Stimulated activated CD4-positive, alpha-beta T cell treated with anti-CD3 and anti-CD28 coated beads, TNF-alpha, amount 100 ng/mL, for 1 hour (primary cell): Measurements from ENCODE around the gene ADGRA3.

Experiments used
- DNase-seq, 3 donors: peaks; one replicate each; pipeline ENCODE4 v3.0.0-alpha.2; 2020; ENCODE audit warnings: low read depth in 3 of 3, low spot score in 1 of 3

ADGRA3 gene

GRCh38 chr4:22454216-22454838 is 61.5 kb downstream of the ADGRA3 start:
- no peak for DNase-seq

DNA sequence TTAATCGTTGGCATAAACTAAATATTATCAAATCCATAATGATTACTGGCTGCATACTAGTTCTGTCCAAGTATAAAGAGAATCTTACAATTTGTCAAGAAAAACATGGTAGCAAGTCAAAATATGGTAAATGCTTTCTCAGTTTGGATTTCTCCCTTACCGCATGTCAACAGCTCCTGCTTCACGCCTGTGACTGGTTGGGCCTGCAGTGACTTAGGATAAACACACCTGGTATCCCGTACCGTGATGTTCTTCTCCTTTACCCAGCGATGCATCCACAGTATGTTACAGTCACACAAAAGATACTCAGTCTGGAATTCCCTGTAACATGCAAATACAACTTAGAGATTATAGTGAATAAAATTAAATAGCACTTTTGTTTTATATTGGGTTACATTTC is 71.1 kb downstream of the ADGRA3 start:
- DNase-seq: no peak

DNA sequence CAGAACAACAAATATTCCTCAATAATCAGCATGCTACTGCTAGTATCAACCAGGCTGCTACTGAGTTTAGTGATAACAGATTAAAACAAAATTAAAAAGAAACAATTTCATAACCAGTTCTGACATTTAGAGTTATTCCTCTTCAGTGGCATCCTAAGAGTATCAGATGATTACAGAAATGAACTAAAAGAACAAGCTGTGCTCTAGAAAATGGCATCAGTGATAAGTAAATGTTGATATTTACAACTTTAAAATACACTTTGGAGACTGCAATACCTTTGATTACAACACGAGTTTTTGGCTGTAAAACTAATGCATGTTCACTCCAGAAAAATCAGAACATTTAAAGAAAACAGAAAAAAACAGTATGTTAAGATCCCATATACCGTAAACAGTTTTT is 72.9 kb downstream of the ADGRA3 start:
- DNase-seq: no peak

DNA sequence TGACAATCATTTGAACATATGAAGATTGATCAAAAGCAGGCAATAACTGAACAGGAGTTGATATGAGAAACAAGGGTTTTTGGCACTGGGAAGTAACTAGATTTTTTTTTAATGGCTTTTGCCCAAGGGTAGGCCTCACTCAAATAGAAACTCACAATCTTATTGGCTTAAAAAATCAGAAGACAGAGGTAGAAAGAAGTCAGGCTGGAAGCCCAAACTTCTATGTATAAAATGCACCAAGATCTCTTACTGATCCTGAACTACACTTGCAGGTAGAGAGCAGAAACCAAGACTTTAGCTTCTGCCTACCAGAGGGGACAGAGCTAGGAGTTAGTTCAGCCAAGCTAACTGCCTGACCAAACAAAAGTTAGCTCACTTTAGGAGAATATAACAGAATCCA is 74.9 kb downstream of the ADGRA3 start:
- DNase-seq: no peak

DNA sequence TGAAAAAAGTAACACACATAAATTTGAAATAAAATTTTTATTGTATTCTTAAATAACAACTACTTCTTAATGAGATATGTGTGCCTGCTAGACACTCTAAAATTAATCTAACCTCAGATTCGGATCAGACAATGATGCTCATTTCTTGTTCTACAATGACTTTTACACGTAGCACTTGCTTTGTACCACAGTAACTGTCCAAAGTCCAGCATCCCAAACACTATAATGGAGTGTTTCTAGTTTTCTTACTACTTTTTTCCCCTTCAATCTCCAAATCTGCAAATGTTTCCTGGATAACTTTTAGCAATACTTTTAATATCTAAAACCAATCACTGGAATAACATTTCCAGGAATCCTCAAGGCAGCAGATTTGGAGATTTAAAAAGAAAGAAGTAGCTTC is 75.9 kb downstream of the ADGRA3 start:
- no peak for DNase-seq

GRCh38 chr4:22435652-22436051 is 80.2 kb downstream of the ADGRA3 start:
- DNase-seq: no peak

DNA sequence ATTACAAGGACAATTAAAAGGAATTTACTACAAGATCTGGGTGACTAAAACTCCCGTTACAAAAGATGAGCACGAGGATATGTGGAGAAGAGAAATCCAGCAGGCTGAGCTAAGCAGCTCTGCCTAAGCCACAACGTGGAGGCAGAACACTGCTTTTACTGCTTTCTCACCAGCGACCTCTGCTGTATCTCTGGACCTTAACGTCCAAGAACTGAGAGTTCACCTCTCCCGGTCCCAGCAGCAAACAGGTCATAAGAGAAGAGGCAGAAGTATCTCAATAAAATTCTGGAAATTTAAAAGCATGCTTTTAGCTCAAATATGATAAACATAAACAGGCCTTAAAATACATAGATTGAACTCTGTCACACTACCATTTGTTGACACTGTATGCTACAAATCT is 81.0 kb downstream of the ADGRA3 start:
- DNase-seq: no peak

DNA sequence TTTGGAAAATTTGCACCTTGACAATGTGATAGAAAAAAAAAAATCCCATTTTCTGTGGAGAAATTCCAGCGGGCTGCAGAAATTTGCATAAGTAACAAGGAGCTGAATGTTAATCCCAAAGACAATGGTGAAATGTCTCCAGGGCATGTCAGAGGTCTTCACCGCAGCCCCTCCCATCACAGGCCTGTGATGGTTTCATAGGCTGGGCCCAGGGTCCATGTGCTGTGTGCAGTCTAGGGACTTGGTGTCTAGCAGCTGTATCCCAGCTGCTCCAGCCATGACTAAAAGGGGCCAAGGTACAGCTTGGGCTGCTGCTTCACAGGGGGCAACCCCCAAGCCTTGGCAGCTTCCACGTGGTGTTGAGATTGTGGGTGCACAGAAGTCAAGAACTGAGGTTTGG is 85.2 kb downstream of the ADGRA3 start:
- DNase-seq: no peak

DNA sequence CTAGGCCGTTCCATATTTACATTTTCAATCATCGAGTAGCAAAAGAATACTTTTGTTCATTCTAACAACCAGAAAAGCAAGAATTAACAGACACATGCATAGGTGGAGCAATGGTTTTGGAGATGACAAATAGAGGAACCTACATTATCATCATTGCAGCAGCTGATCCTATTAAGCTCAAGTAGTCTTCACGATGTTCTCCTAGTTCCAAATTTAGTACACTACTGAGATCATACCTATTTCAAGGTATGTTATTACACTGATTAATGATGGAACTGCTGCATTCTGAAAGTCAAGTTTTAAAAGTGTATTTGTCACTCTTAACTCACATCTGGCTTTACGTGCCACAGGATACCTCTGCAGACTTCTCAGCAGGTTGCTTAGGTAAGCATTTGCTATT is 87.4 kb downstream of the ADGRA3 start:
- no peak for DNase-seq

- DNase-seq: no peak
Observed at GRCh38 chr4:22427675-22428074, 88.2 kb downstream of the ADGRA3 start.

DNA sequence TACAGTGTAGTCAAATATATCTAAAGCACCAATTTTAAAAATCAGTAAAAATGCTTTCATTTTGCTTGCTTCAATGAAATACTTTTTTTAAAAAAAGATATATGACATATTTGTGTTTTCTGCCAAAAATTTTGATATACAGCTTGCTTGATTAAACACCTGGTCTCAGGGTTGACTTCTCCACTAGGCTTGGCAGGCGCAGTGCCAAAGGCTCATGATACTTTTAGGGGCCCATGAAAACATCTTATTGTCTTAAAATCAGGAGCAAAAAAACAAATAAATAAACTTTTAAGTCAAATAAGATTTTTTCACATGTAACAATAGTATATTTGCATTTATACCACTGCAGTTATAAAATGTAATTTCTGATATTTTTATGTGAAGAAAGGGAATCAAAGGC is 95.6 kb downstream of the ADGRA3 start:
- DNase-seq: no peak

DNA sequence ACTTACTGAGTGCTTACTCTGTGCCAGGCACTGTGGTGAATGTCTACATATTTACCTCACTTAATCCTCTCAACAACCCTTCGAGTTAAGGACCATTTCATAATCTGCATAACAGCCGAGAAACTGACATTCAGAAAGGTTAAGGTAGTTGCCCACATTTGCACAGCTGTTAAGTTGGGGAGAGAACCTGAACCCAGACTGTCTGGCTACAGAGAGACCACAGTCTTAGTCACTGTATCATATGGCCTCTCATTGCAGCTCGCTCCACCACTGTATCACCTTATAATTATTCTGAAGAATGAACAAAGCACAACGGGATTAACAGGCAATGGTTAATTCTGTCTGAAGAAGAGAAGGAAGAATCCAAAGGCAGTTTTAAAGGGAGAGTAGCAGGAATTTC is 98.5 kb downstream of the ADGRA3 start:
- no peak for DNase-seq

GRCh38 chr4:22416403-22416802 is 99.5 kb downstream of the ADGRA3 start:
- no peak for DNase-seq

DNA sequence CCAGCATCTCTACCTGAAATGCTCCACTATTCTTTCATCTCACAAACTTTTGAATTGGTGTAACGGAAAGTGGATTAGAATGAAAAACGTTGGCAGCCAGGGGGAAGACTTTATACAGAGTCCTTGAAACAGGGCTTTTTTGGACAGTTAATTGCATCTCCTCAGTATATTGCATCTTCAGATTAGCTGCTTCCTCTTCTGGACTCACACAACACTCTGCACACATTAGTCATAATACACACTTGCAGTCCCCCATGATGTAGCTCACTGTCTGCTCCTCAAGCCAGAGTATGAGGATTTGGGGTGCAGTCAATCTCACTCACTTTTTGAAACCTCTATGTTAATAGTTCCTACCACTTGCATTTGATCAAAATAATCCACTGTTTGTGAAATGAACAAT is 101.0 kb downstream of the ADGRA3 start:
- DNase-seq: no peak

- DNase-seq: no peak
Observed at GRCh38 chr4:22413471-22413870, 102.4 kb downstream of the ADGRA3 start.

DNA sequence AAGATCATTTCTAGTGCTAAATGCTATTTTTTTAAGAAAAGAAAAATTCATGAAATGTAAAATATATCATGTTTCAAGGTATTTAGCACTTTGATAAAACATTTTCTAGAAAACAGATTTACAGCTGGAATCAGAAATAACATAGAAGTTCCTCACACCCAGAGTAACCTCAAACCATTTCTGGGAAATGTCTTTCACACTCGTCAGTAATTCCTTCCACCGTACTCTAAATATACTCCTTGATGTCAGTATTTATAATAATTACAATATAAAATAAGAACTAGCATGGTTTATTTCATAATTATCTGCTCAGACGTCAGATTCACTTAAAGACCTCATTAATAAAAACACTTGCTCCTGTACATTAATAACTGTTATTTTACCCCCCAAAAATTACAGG is 103.9 kb downstream of the ADGRA3 start:
- DNase-seq: no peak

DNA sequence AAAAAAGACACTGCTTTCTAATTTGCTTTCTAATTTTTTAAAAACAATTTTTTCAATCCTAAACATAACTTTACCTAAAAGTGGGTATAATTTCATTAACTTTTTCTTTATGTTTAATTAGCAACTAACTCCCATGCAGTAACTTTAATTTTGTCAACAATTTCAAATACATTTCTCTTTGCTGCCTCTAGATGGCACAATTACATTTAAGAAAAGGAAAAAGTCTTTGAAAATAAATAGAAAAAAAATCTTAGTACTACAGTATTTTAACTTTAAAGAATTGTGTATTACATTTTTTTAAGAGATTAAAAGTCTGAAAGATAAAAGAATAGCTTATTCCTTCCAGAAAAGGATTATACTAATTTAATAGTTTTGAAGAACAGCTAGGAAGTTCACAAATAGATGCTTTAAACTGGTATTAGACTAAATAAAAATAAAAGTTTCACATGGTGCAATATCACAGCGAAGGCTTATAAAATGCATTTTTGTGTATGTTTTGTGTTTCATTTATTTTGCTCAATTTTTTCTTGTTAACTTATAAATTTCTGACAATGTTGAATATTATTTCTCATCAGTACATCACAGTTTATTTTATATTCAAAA is 105.1 kb downstream of the ADGRA3 start:
- DNase-seq: no peak

DNA sequence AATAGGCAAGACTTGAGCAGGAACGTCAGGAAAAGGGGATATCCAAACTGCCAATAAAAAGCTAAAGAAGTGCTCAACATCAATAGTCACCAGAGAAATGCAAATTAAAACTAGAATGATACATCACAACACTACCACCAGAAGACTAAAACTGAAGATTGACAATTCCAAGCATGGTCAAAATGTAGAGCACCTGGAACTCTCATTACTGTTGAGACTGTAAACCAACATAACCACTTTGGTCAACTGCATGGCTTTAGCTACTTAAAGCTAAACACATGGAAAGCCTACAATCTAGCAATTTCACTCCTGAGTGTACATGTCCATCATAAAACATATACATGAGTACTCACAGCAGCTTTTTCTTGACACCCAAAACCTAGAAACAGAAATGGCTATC is 107.4 kb downstream of the ADGRA3 start:
- no peak for DNase-seq

GRCh38 chr4:22407361-22407760 is 108.5 kb downstream of the ADGRA3 start:
- no peak for DNase-seq

- no peak for DNase-seq
Observed at GRCh38 chr4:22398671-22399070, 117.2 kb downstream of the ADGRA3 start.

GRCh38 chr4:22391551-22391950 is 124.3 kb downstream of the ADGRA3 start:
- no peak for DNase-seq

GRCh38 chr4:22389240-22389870 is 126.5 kb downstream of the ADGRA3 start:
- no peak for DNase-seq

DNA sequence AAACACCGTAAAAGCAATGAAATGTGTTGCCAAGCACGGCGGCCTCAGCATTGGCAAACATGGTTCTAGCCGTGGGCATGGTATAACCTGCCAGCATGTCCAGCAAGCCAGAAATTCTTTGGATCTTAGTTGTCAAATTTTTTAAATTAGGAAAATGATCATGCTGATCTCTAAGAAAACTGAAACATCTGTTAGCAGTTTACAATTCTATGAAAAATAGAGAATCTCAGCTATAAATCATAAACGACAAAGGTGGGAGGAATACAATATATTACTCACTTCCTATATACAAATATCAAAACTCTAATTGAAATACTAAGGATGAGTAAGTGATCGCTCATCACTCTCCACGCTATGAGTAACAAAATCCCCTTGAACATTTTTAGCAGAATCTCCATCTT is 130.3 kb downstream of the ADGRA3 start:
- DNase-seq: no peak
